Dendritic cell treated with granulocyte-macrophage colony-stimulating factor and Interleukin-4, amounts not matched to agents 40 ng/mL and 50 ng/mL, for 4 days (primary cell): ENCODE measurements around the gene KDM5B.

Source experiments
- H3K27ac Mint-ChIP-seq: one replicate; pipeline ENCODE4 v1.8.0; 2022; ENCODE audit warnings: mild to moderate bottlenecking, mixed read lengths
- H3K27me3 Mint-ChIP-seq: one replicate; pipeline ENCODE4 v1.8.0; 2022; ENCODE audit warnings: mild to moderate bottlenecking, mixed read lengths
- H3K36me3 Mint-ChIP-seq: one replicate; pipeline ENCODE4 v1.8.0; 2022; ENCODE audit warnings: low read depth, mixed read lengths
- H3K4me1 Mint-ChIP-seq: one replicate; pipeline ENCODE4 v1.8.0; 2022; ENCODE audit warnings: low read depth, mixed read lengths
- H3K4me3 Mint-ChIP-seq: one replicate; pipeline ENCODE4 v1.8.0; 2022; ENCODE audit warnings: mild to moderate bottlenecking, moderate library complexity, mixed read lengths
- H3K9me3 Mint-ChIP-seq: one replicate; pipeline ENCODE4 v1.8.0; 2022; ENCODE audit warnings: mixed read lengths
- intact Hi-C: fragments of 100-400 bp; cut with micrococcal nuclease; formaldehyde crosslinking; loops from one replicate; pipeline ENCODE4 v1.15.0; 2022

KDM5B gene

DNA sequence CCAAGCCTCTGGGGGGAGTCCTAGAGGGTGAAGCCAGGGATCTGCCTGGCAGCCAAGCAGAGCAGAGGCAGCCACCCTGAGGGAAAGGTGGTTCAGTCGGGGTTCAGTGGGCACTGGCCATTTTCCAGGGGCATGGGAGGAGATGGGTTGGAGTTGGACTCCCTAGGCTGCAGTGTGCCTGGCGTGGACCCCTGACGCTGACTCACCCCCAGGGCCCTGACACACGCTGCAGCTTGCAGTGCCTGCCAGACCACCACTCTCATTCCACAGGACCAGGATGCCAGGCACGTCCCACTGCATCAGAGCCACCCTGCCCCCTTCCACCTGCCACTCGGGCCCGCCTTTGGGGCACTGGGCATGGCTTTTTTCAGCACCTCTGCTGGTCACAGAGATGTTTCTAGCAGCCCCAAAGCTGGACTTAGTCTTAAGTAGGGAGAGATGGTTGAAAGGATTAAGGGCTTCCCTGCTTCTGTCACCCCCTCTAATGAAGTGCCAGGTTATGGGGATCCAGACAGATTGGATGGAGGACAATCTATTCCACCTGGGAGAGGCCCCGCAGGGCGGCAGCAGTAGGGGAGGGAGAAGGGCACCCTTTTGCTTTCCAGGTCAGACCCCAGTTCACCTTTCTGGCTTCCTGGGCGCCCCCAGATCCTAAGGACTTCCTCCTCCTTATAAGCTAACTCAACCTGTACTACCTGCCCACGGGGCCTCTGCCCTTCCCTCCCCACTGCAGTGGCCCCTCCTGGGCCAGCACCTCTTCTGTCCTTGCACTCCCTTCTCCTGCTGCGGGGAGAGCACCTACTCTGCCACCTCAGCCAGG lies 99.6 kb downstream of the KDM5B start:
- no peaks in the 10 kb centered on the region for H3K36me3 Mint-ChIP-seq
- H3K27ac Mint-ChIP-seq = no peak overlapping the region
- H3K9me3 Mint-ChIP-seq = no peaks in the 10 kb centered on the region
- H3K27me3 Mint-ChIP-seq = peaks cover 98% of the 10 kb centered on the region
- H3K4me3 Mint-ChIP-seq = no peak overlapping the region
- no peaks in the 10 kb centered on the region for H3K4me1 Mint-ChIP-seq
- intact Hi-C loops = no loop called here

DNA sequence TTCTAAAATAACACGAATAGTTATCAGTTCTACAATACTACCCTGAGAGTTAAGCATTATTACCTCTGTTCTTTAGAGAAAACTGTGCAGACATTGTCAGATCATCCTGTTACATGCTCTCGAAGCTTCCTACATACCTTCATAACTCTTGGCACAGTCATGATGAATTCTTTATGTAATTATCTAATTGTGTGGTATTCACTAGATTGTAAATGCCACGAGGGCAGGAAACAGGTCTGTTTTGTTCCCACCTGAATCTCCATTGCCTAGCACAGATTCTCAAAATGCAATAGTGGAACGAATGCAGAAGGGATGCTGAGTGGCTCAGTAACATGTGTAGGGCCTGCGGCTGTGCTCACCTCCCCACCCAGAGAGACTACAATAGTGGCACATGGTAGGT lies 101.4 kb downstream of the KDM5B start:
- H3K9me3 Mint-ChIP-seq = no peaks in the 10 kb centered on the region
- H3K4me1 Mint-ChIP-seq = no peaks in the 10 kb centered on the region
- H3K27me3 Mint-ChIP-seq = peaks cover 98% of the 10 kb centered on the region
- H3K36me3 Mint-ChIP-seq = no peaks in the 10 kb centered on the region
- intact Hi-C loops = no loop called here
- H3K4me3 Mint-ChIP-seq = no peak overlapping the region
- H3K27ac Mint-ChIP-seq = no peak overlapping the region

DNA sequence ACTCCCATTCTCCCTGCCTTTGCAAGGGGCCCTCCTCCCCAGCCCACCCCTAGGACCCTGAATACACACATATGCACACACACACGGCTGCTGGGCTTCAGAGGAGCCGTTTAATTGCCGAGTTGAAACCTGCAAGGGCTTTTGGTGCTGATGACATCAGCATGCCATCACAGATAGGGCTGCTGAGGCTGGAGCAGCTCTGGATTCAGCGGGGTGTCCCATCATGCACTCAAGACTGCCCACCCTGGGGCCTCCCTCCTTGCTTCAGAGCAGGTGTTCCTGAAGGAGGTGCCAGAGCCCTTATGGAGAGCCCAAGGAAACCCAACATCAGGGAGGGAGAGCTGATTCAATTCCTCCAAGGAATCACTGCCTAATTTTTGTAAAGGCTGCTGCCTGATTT lies 103.6 kb downstream of the KDM5B start:
- no peaks in the 10 kb centered on the region for H3K9me3 Mint-ChIP-seq
- intact Hi-C loops = no loop called here
- no peaks in the 10 kb centered on the region for H3K4me1 Mint-ChIP-seq
- no peak overlapping the region for H3K27ac Mint-ChIP-seq
- H3K4me3 Mint-ChIP-seq = no peak overlapping the region
- no peaks in the 10 kb centered on the region for H3K36me3 Mint-ChIP-seq
- peaks cover 84% of the 10 kb centered on the region for H3K27me3 Mint-ChIP-seq

DNA sequence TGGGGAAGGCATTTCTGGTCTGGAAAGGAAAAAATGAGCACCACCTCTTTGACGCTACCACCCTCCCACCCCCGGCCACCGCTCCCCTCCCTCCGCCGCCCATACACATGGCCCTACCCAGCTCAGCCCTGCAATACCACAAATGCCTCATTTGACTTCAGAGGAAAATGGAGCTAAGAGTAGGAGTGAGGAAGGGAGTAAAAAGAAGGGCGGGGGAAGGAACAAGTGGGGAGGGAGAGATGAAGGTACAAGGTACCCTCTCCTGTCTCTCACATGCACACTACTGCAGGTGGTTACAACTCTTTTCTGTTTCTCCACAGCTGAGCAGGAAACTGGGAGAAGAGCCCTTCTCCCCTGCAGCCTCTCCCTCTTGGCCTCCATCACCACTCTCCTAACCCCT lies 105.0 kb downstream of the KDM5B start:
- Mint-ChIP-seq H3K9me3 (no peaks in the 10 kb centered on the region), H3K4me1 (peaks cover 5% of the 10 kb centered on the region), H3K4me3 (no peak overlapping the region), H3K27me3 (peaks cover 81% of the 10 kb centered on the region), H3K27ac (no peak overlapping the region), H3K36me3 (no peaks in the 10 kb centered on the region)
- intact Hi-C loops = no loop called here

DNA sequence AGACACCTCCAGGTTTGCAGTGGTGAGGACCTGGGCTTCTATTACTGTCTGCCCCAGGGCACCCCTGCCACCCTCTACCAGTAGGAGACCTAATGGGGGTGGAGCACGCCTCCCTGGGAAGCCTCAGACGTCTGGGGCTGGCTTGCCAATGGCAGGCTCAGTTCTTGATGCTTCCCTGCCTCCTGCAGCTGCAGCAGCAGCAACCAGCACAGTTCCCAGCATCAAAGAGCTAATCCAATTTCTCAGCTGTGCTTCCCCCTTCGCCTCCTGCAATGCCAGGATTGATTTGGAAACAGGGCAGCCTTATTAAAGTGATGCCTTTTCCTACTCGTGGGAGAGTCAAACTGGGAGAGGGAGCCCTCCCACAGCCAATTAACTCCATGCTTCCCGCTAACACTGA lies 106.1 kb downstream of the KDM5B start:
- Mint-ChIP-seq H3K4me1 (peaks cover 6% of the 10 kb centered on the region), H3K36me3 (no peaks in the 10 kb centered on the region), H3K9me3 (no peaks in the 10 kb centered on the region), H3K27ac (no peak overlapping the region), H3K4me3 (no peak overlapping the region), H3K27me3 (peaks cover 80% of the 10 kb centered on the region)
- intact Hi-C loops = no loop called here

- H3K36me3 Mint-ChIP-seq = no peaks in the 10 kb centered on the region
- H3K4me3 Mint-ChIP-seq = no peak overlapping the region
- H3K27me3 Mint-ChIP-seq = peaks cover 80% of the 10 kb centered on the region
- intact Hi-C loops = no loop called here
- no peaks in the 10 kb centered on the region for H3K9me3 Mint-ChIP-seq
- no peak overlapping the region for H3K27ac Mint-ChIP-seq
- H3K4me1 Mint-ChIP-seq = peaks cover 6% of the 10 kb centered on the region
Measured at GRCh38 chr1:202701200-202701599, 107.0 kb downstream of the KDM5B start.

DNA sequence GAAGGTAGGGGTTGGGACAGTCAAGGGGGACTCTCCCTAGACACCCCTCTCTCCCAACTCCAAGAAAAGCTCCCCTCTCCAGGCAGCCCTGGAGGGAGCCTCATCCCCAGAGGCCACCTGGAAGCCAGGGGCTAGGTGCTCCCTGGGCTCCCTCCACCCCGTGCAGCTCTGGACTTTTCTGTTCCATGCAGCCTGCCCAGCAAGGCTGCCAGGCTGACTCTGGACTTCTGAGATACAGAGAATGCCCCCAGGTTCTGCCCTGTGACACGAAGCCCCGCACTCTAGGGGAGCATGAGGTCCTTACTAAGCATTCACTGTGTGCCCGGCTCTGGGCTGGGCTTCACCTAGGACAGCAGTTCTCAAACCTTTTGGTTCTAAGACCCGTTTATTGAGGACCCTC lies 108.2 kb downstream of the KDM5B start:
- H3K27me3 Mint-ChIP-seq = peaks cover 80% of the 10 kb centered on the region
- intact Hi-C loops = no loop called here

GRCh38 chr1:202698276-202698675 lies 109.9 kb downstream of the KDM5B start:
- Mint-ChIP-seq H3K27me3 (peaks cover 80% of the 10 kb centered on the region), H3K4me3 (no peak overlapping the region), H3K36me3 (no peaks in the 10 kb centered on the region), H3K9me3 (no peaks in the 10 kb centered on the region), H3K4me1 (peaks cover 6% of the 10 kb centered on the region), H3K27ac (no peak overlapping the region)
- intact Hi-C loops = no loop called here

More for the DNA sequence above, 108.2 kb downstream of the KDM5B start:
- Mint-ChIP-seq H3K4me1 (peaks cover 6% of the 10 kb centered on the region), H3K36me3 (no peaks in the 10 kb centered on the region), H3K27ac (no peak overlapping the region), H3K9me3 (no peaks in the 10 kb centered on the region), H3K4me3 (no peak overlapping the region)

DNA sequence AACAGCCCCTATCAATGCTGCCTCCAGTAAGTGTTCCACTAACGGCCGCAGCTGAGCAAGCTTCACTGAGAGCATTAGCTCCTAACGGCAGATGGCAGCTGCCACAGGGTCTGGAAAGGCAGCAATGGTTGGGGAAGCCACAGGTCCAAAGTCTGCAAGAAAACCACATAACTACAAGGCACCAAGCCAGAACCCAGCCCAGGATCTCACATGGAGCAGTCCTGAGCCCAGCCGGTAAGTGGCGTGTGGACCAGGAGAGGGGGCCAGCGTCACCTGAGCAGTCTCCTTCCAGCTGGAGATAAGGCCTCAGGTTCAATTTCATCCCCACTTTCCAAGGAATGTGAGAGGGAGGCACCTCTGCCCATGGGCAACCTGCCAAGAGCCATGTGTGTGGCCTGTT lies 111.2 kb downstream of the KDM5B start:
- Mint-ChIP-seq H3K4me1 (peaks cover 6% of the 10 kb centered on the region), H3K36me3 (no peaks in the 10 kb centered on the region), H3K27me3 (peaks cover 79% of the 10 kb centered on the region), H3K4me3 (no peak overlapping the region), H3K9me3 (no peaks in the 10 kb centered on the region), H3K27ac (no peak overlapping the region)
- intact Hi-C loops = no loop called here

- Mint-ChIP-seq H3K36me3 (no peaks in the 10 kb centered on the region), H3K27ac (no peak overlapping the region), H3K9me3 (no peaks in the 10 kb centered on the region), H3K27me3 (peaks cover 93% of the 10 kb centered on the region), H3K4me3 (no peak overlapping the region), H3K4me1 (peaks cover 6% of the 10 kb centered on the region)
- intact Hi-C loops = no loop called here
Measured at GRCh38 chr1:202694314-202694713, 113.9 kb downstream of the KDM5B start.

- H3K27me3 Mint-ChIP-seq = peaks cover 93% of the 10 kb centered on the region
- no peaks in the 10 kb centered on the region for H3K9me3 Mint-ChIP-seq
- no peaks in the 10 kb centered on the region for H3K36me3 Mint-ChIP-seq
- no peak overlapping the region for H3K27ac Mint-ChIP-seq
- no peaks in the 10 kb centered on the region for H3K4me1 Mint-ChIP-seq
- intact Hi-C loops = no loop called here
- no peak overlapping the region for H3K4me3 Mint-ChIP-seq
Measured at GRCh38 chr1:202692959-202693555, 115.2 kb downstream of the KDM5B start.

- Mint-ChIP-seq H3K27me3 (peaks cover 93% of the 10 kb centered on the region), H3K36me3 (no peaks in the 10 kb centered on the region), H3K4me1 (no peaks in the 10 kb centered on the region), H3K4me3 (no peak overlapping the region), H3K27ac (no peak overlapping the region), H3K9me3 (no peaks in the 10 kb centered on the region)
- intact Hi-C loops = no loop called here
Measured at GRCh38 chr1:202691816-202692215, 116.4 kb downstream of the KDM5B start.

GRCh38 chr1:202689493-202690342 lies 118.5 kb downstream of the KDM5B start:
- H3K27me3 Mint-ChIP-seq = peaks cover 94% of the 10 kb centered on the region
- no peaks in the 10 kb centered on the region for H3K36me3 Mint-ChIP-seq
- H3K4me1 Mint-ChIP-seq = no peaks in the 10 kb centered on the region
- H3K9me3 Mint-ChIP-seq = no peaks in the 10 kb centered on the region
- intact Hi-C loops = no loop called here
- H3K27ac Mint-ChIP-seq = no peak overlapping the region
- no peak overlapping the region for H3K4me3 Mint-ChIP-seq

DNA sequence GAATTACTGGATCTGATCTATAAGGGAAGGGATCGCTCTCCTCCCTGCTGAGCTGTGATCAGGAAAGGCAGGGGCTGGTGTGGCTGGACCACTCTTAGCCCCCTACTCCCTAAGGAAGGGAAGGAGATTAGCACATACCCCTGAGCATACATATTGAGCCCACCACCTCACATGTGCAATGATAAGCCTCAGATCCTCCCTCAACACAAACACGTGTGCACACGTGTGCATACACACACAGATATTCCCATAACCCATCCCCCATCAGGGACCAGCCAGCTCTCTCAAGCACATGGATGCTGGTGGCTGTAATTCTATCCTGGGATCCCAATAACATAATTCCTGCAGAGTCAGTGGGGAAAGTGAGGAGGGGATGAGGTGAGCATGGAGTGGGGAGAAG lies 119.1 kb downstream of the KDM5B start:
- H3K36me3 Mint-ChIP-seq = no peaks in the 10 kb centered on the region
- peaks cover 94% of the 10 kb centered on the region for H3K27me3 Mint-ChIP-seq
- H3K4me1 Mint-ChIP-seq = no peaks in the 10 kb centered on the region
- no peak overlapping the region for H3K27ac Mint-ChIP-seq
- intact Hi-C loops = no loop called here
- H3K9me3 Mint-ChIP-seq = no peaks in the 10 kb centered on the region
- H3K4me3 Mint-ChIP-seq = no peak overlapping the region
